WTC11 (cell line): ENCODE measurements around the gene CLMN. TPM values are rescaled to one million over a fixed set of nuclear protein-coding genes. Genes with fewer than 3 reads are reported as not detected.

ENCODE experiments used
- ATAC-seq: fragments of 200-7000 bp; cut with Tn5 transposase; 2 replicates; pipeline ENCODE4 v1.10.0; 2021; ENCODE audit warnings: mild to moderate bottlenecking, moderate library complexity
- CTCF ChIA-PET: fragments of 300-600 bp; sonication (Branson Sonifier 250); formaldehyde crosslinking; loops from one replicate; lab custom pipeline; 2021; ENCODE audit warnings: antibody characterized with exemption; lab: Charles Lee
- POLR2A ChIA-PET: fragments of 350-600 bp; sonication (Branson Sonifier 250); formaldehyde crosslinking; loops from one replicate; lab custom pipeline; 2021; ENCODE audit warnings: antibody characterized with exemption; lab: Charles Lee
- DNase-seq: peaks from one replicate; pipeline ENCODE4 v3.0.0; 2021; ENCODE audit warnings: low spot score
- H3K27ac Mint-ChIP-seq: 2 replicates; pipeline ENCODE4 v1.8.0; 2021; ENCODE audit warnings: mixed read lengths
- H3K27me3 Mint-ChIP-seq: 2 replicates; pipeline ENCODE4 v1.8.0; 2021; ENCODE audit warnings: low read depth, mild to moderate bottlenecking, moderate library complexity, mixed read lengths
- H3K36me3 Mint-ChIP-seq: 2 replicates; pipeline ENCODE4 v1.8.0; 2021; ENCODE audit warnings: mixed read lengths
- H3K4me1 Mint-ChIP-seq: 2 replicates; pipeline ENCODE4 v1.8.0; 2022; ENCODE audit warnings: mixed read lengths
- H3K4me3 Mint-ChIP-seq: 2 replicates; pipeline ENCODE4 v1.8.0; 2021; ENCODE audit warnings: mild to moderate bottlenecking, moderate library complexity, mixed read lengths
- H3K9me3 Mint-ChIP-seq: 2 replicates; pipeline ENCODE4 v1.8.0; 2021; ENCODE audit warnings: mixed read lengths
- ATF3 ChIP-seq: sonication (generic); formaldehyde crosslinking; conservative IDR thresholded peaks from 2 replicates; pipeline ENCODE4 v1.8.1; 2022; ENCODE audit warnings: mild to moderate bottlenecking, missing genetic modification reagents
- CBFB ChIP-seq: sonication (generic); formaldehyde crosslinking; IDR thresholded peaks from 2 replicates; pipeline ENCODE4 v1.8.1; 2022; ENCODE audit warnings: mild to moderate bottlenecking, low read depth, missing genetic modification reagents
- E2F4 ChIP-seq: sonication (generic); formaldehyde crosslinking; IDR thresholded peaks from 2 replicates; pipeline ENCODE4 v1.8.1; 2022; ENCODE audit warnings: low read depth, mild to moderate bottlenecking, moderate library complexity, missing genetic modification reagents, borderline replicate concordance
- FOXK1 ChIP-seq: sonication (generic); formaldehyde crosslinking; IDR thresholded peaks from 2 replicates; pipeline ENCODE4 v1.8.0; 2022; ENCODE audit warnings: mild to moderate bottlenecking, moderate library complexity, missing genetic modification reagents
- GABPB1 ChIP-seq: sonication (generic); formaldehyde crosslinking; IDR thresholded peaks from 2 replicates; pipeline ENCODE4 v1.8.1; 2023; ENCODE audit warnings: mild to moderate bottlenecking, missing genetic modification reagents
- GRHL2 ChIP-seq: fragments of 250-450 bp; sonication (Bioruptor Pico); IDR thresholded peaks from 2 replicates; pipeline ENCODE4 v1.8.0; 2022; ENCODE audit warnings: mild to moderate bottlenecking, moderate library complexity; ENCODE audit not compliant: insufficient replicate concordance, severe bottlenecking
- IRF1 ChIP-seq: sonication (generic); formaldehyde crosslinking; IDR thresholded peaks from 2 replicates; pipeline ENCODE4 v1.8.0; 2023; ENCODE audit warnings: missing genetic modification reagents
- MLX ChIP-seq: sonication (generic); formaldehyde crosslinking; IDR thresholded peaks from 2 replicates; pipeline ENCODE4 v1.8.1; 2023; ENCODE audit warnings: mild to moderate bottlenecking, missing genetic modification reagents, moderate library complexity
- MYBL2 ChIP-seq: sonication (generic); formaldehyde crosslinking; IDR thresholded peaks from 2 replicates; pipeline ENCODE4 v1.8.1; 2023; ENCODE audit warnings: mild to moderate bottlenecking, moderate library complexity, missing genetic modification reagents
- NR1H2 ChIP-seq: sonication (generic); formaldehyde crosslinking; IDR thresholded peaks from 2 replicates; pipeline ENCODE4 v1.9.0; 2021; ENCODE audit warnings: mild to moderate bottlenecking, moderate library complexity, missing genetic modification reagents
- RELA ChIP-seq: sonication (generic); formaldehyde crosslinking; IDR thresholded peaks from 2 replicates; pipeline ENCODE4 v1.8.1; 2022; ENCODE audit warnings: missing genetic modification reagents, mild to moderate bottlenecking, borderline replicate concordance
- RORB ChIP-seq: fragments of 250-450 bp; sonication (Bioruptor Pico); IDR thresholded peaks from 2 replicates; pipeline ENCODE4 v1.9.0; 2021; ENCODE audit warnings: mild to moderate bottlenecking
- SMAD3 ChIP-seq: sonication (generic); formaldehyde crosslinking; IDR thresholded peaks from 2 replicates; pipeline ENCODE4 v1.8.0; 2022; ENCODE audit warnings: missing genetic modification reagents, mild to moderate bottlenecking, borderline replicate concordance
- SMAD4 ChIP-seq: sonication (generic); formaldehyde crosslinking; IDR thresholded peaks from 2 replicates; pipeline ENCODE4 v1.8.0; 2022; ENCODE audit warnings: mild to moderate bottlenecking, missing genetic modification reagents
- STAT6 ChIP-seq: sonication (generic); formaldehyde crosslinking; conservative IDR thresholded peaks from 2 replicates; pipeline ENCODE4 v1.8.1; 2023; ENCODE audit warnings: mild to moderate bottlenecking, low read depth, missing genetic modification reagents, moderate library complexity
- ZBTB43 ChIP-seq: sonication (generic); formaldehyde crosslinking; IDR thresholded peaks from 2 replicates; pipeline ENCODE4 v1.8.1; 2023; ENCODE audit warnings: mild to moderate bottlenecking, missing genetic modification reagents
- ZNF416 ChIP-seq: fragments of 250-450 bp; sonication (Bioruptor Pico); IDR thresholded peaks from 2 replicates; pipeline ENCODE4 v1.9.0; 2021; ENCODE audit warnings: mild to moderate bottlenecking, inconsistent platforms
- ZNF425 ChIP-seq: fragments of 250-450 bp; sonication (Bioruptor Pico); conservative IDR thresholded peaks from 2 replicates; pipeline ENCODE4 v1.9.0; 2021; ENCODE audit warnings: mild to moderate bottlenecking
- ZNF532 ChIP-seq: fragments of 250-450 bp; sonication (Bioruptor Pico); IDR thresholded peaks from 2 replicates; pipeline ENCODE4 v1.9.0; 2021; ENCODE audit warnings: mild to moderate bottlenecking, borderline replicate concordance
- total RNA-seq: library from RNA; stranded (reverse); gene quantifications from 3 replicates; pipeline ENCODE4 v1.2.3, GENCODE V29; 2021

Gene CLMN
- total RNA-seq, 1 experiment from 2014 or later: 12.2 TPM

- Mint-ChIP-seq H3K4me1 (peaks cover 40% of the 10 kb centered on the region), H3K27ac (no peak overlapping the region), H3K36me3 (no peaks in the 10 kb centered on the region), H3K27me3 (peaks cover 2% of the 10 kb centered on the region; the same call in 1 of the 2 replicates), H3K4me3 (no peak overlapping the region), H3K9me3 (peaks cover 12% of the 10 kb centered on the region)
- POLR2A ChIA-PET: no interaction called here
- TF ChIP-seq SMAD4 (no peak), GABPB1 (CRISPR knock-in tag) (no peak), E2F4 (CRISPR knock-in tag) (no peak)
- ATAC-seq (no peak), DNase-seq (no peak)
- CTCF ChIA-PET: no interaction called here
Observed at GRCh38 chr14:95246870-95247269, 72.8 kb downstream of the CLMN start.

GRCh38 chr14:95245334-95245733 lies 74.4 kb downstream of the CLMN start:
- TF ChIP-seq SMAD3 (CRISPR knock-in tag) (no peak), RORB (CRISPR knock-in tag) (no peak), MYBL2 (CRISPR knock-in tag) (no peak), ZNF425 (no peak), IRF1 (CRISPR knock-in tag) (no peak), SMAD4 (no peak), GRHL2 (CRISPR knock-in tag) (no peak), CBFB (CRISPR knock-in tag) (no peak), ZNF416 (CRISPR knock-in tag) (no peak), ZNF532 (CRISPR knock-in tag) (no peak), E2F4 (CRISPR knock-in tag) (no peak), NR1H2 (CRISPR knock-in tag) (no peak), FOXK1 (CRISPR knock-in tag) (no peak), ZBTB43 (CRISPR knock-in tag) (no peak), STAT6 (CRISPR knock-in tag) (no peak), MLX (no peak), ATF3 (CRISPR knock-in tag) (no peak), RELA (CRISPR knock-in tag) (no peak)
- CTCF ChIA-PET: no interaction called here
- peaks cover 33% of the 10 kb centered on the region for H3K4me1 Mint-ChIP-seq
- no peaks in the 10 kb centered on the region for H3K36me3 Mint-ChIP-seq
- H3K27ac Mint-ChIP-seq: no peak overlapping the region
- POLR2A ChIA-PET: no interaction called here
- H3K4me3 Mint-ChIP-seq: no peak overlapping the region
- H3K9me3 Mint-ChIP-seq: peaks cover 12% of the 10 kb centered on the region
- DNase-seq (no peak), ATAC-seq (no peak)
- H3K27me3 Mint-ChIP-seq: peaks cover 2% of the 10 kb centered on the region; the same call in 1 of the 2 replicates
